GM19397 (cell line): ENCODE measurements around the gene COL1A2.
A peak's percentile ranks its signal among the peaks of the same experiment; 100 is the strongest.

Experiments used
- ATAC-seq: cut with Tn5 transposase; IDR thresholded peaks from one replicate; pipeline ENCODE4 v1.9.1; 2021; ENCODE audit warnings: mild to moderate bottlenecking, moderate library complexity; ENCODE audit not compliant: unreplicated experiment

Gene COL1A2

GRCh38 chr7:94382746-94383145, 11.9 kb upstream of the COL1A2 start:
- no peak for ATAC-seq

DNA sequence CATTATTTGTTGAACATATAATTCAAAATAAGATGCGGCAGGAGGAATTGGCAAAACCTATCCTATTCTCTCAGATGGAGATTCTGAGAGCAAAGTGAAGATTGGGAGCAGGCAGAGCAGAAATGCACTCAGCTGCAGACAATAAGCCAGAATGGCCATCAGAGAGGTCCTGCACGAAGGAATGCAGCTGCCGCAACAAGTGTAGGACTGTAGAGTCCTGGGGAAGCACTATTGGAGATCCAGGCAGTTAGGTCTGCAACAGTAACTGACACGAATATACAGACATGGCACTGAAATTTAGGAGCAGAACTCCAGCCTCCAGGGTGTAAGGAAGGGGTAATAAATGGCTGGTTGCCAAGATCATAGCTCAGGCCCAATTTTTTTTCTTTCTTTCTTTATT, 10.4 kb upstream of the COL1A2 start:
- no peak for ATAC-seq

DNA sequence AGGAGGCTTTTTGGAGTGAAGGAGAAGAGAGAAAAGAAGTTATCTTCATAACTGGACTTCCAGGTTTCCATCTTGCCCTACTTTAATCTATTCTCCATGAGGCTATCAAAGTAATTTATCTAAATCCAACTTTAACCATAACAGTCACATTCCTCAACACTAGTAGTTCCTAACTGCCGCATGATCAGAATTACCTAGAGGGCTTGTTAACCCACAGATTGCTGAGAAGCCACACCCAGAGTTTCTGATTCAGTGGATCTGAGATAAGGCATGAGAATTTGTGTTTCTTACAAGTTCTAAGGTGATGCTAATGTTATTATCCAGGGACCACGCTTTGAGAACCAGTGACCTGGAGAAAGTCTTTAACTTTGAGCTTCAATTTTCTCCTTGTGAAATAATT, 8.3 kb upstream of the COL1A2 start:
- no peak for ATAC-seq

GRCh38 chr7:94388540-94388939, 6.2 kb upstream of the COL1A2 start:
- no peak for ATAC-seq

DNA sequence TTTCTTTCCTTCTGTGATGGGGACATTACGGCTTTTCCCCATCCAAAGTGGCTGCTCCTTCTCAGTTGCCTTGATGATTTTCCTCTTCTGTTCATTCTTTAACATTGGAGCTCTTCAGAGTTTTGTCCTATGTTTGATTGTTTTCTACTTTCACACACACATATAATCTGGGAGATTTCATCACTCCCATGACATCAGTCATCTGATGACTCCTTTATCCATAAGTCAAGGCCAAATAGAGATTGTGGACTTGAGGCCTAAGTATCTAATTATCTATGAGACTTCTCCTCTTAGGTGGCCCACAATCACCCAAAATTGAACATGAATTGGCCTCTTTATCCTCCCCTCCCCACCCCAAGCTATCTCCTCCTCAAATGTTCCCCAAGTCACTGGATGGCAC, 5.3 kb upstream of the COL1A2 start:
- ATAC-seq: no peak

- ATAC-seq: no peak
Observed at GRCh38 chr7:94391726-94392392, 2.8 kb upstream of the COL1A2 start.

GRCh38 chr7:94392393-94392786, 2.3 kb upstream of the COL1A2 start:
- ATAC-seq: no peak

GRCh38 chr7:94393246-94394108, 1.2 kb upstream of the COL1A2 start:
- no peak for ATAC-seq

GRCh38 chr7:94394109-94394436, 622 bp upstream of the COL1A2 start:
- ATAC-seq: no peak

DNA sequence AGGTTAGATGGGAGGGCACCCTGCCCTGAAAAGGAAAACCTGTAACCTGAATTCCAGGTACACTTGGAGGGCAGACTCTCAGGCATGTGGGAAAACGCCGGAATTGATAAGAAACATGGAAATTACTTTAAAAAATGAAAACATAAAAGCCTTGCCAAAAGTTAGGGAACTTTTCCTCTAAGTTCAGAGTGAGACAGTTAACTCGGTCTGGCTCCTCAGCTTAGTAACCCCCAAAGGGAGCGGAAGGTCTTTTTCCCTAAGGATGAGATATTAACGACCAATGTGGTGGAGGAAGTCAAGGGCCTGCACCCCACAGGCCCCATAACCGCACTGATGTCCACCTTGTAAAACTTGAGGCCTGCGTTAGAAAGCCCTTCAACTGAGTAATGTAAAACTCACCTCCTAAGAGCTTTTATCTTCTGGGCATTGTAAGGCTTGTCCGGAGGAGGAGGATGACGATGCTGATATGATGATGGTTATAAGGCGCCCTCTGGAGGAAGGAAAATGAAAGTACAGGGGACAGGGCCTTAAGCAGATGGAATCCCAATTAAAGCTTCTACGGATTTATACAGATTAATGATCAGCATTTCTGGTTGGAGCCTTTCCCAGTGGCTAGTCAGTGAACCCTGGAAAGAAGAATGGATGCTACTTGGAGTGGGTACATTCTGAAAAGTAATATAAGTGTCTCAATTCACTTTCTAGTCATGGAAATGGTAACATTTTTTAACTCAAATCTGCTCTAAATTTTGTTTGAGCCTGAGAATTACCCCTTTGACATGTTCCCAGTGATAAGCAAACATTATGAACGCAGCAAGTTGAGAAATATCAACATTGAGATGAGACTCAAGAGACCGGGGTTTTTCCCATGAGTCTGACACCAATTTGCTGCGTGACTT, 694 bp downstream of the COL1A2 start:
- peak; percentile 93 for ATAC-seq

- ATAC-seq: no peak
Observed at GRCh38 chr7:94396037-94396431, 1.3 kb downstream of the COL1A2 start.

DNA sequence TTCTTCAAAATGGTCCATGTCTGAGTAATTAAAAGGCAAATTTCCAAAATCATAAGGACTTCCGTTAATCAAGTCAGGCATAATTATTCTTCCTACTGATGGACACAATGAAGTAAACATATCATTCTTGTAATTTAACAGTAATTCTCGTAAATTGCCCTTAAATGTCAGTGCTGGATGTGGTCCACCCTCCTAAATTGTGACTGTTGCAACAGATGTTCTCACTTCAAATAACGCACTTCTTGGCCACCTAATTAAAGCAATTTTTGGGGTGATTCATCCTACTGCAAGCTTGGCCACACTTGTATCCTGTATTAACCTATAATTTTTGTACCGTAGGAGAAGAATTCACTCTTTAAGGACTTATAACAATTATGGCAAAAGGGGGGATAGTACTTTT, 1.9 kb downstream of the COL1A2 start:
- ATAC-seq: no peak

- no peak for ATAC-seq
Observed at GRCh38 chr7:94397722-94398121, 3.0 kb downstream of the COL1A2 start.

DNA sequence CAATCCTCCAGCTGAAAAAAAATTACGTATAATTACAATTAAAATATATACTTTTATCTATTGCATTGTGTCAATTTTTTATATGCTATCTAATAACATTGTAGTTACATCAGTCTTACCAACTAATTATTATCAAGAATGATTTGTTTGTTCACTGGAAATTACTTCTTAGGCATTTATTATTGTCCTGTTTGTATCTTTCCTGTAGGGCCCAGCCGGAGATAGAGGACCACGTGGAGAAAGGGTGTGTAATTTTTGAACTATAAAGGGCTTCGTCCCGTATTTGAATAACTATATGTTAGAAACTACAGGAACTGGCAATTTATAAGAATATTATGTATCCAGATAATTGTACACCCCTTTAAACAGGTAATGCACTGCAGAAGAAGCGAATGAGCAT, 4.1 kb downstream of the COL1A2 start:
- no peak for ATAC-seq

GRCh38 chr7:94400022-94400421, 5.3 kb downstream of the COL1A2 start:
- ATAC-seq: no peak

- no peak for ATAC-seq
Observed at GRCh38 chr7:94400643-94401427, 6.1 kb downstream of the COL1A2 start.

DNA sequence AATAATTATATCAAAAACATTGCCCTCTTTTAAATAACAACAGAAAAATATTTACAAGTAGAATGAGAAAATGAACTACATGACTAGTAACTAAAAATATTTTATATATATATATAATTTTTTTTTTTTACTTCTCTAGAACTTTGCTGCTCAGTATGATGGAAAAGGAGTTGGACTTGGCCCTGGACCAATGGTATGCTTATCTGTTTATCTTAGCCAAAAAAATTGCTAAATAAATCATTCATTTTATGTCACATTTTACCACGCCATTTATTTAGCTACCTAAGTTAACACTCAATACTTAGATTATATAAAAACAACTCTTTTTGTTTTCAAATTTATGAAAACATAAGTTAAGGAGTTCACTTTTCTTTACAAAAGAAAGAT, 6.7 kb downstream of the COL1A2 start:
- ATAC-seq: no peak

DNA sequence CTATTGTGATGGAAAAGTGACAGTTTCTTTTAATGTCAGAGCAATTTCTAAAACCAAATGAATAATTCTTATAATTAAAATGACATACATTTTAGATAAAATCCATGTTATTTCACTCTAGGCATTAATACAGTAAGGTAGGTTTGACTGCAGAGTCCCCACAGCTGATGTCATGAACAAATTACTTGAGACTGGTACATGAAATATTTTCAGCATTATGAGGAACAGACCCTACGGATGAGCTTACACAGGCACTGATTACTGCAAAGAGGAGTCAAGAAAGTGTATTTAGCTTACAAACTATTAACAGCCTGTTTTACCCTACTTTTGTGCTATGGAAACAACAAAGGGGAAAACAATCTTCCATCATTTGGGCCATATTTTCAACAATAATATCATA, 8.9 kb downstream of the COL1A2 start:
- ATAC-seq: no peak

DNA sequence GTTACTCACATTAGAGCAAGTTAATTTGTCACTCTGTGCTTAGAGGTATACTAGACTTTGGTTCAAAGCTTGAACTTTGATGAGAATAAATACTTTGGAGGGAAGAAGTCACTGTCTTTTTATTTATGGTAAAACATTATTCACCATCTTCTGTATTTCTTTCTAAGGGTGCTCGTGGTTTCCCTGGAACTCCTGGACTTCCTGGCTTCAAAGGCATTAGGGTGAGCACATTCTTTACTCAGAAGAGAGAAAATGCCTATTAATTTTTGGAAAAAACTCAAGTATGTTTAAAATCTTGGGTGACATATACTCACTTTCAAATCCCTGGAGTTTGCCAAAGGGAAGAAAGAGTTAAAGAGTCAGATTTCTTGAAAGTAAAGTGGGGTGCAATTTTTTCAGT, 10.8 kb downstream of the COL1A2 start:
- ATAC-seq: no peak

DNA sequence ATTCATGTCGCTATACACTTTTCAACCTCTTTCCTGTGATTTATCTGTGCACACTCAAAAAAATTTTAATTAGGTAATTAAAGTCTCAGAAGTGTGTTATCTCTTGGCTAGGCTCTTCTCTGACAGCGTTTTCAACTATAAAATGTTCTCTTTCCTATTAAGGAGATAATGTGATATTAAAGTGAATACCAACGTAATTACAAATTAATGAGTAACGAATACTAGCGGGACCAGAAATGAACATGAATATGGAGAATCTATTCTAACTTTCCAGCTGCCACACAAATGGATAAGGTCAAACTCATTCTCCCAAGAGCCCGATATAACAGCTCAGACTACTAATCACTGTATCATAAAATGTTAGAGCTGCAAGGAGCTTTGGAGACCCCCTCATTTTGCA, 12.0 kb downstream of the COL1A2 start:
- ATAC-seq: no peak
